NCI-H1048 (cell line): Measurements from ENCODE around the gene TEX2.
"Not testable (repeated sequence)": the region's sequence is repeated elsewhere in the genome, so short reads cannot be mapped to it uniquely, and the experiment has no call there.

ENCODE experiments used
- DNase-seq: peaks from one replicate; lab custom pipeline; 2025; lab: John Stamatoyannopoulos, UW

Gene TEX2

GRCh38 chr17:64213995-64214811, 48.9 kb downstream of the TEX2 start:
- DNase-seq = no peak

GRCh38 chr17:64212122-64212521, 50.9 kb downstream of the TEX2 start:
- DNase-seq = no peak

GRCh38 chr17:64209983-64210382, 53.1 kb downstream of the TEX2 start:
- DNase-seq = no peak

GRCh38 chr17:64209356-64209941, 53.6 kb downstream of the TEX2 start:
- no peak for DNase-seq

GRCh38 chr17:64208656-64209055, 54.4 kb downstream of the TEX2 start:
- not testable (repeated sequence) for DNase-seq

- no peak for DNase-seq
These were observed 57.3 kb downstream of the TEX2 start for GRCh38 chr17:64205804-64206203.

- no peak for DNase-seq
These were observed 59.4 kb downstream of the TEX2 start for GRCh38 chr17:64203630-64204029.

- DNase-seq = no peak
These were observed 60.2 kb downstream of the TEX2 start for GRCh38 chr17:64202683-64203344.

GRCh38 chr17:64200080-64201032, 62.7 kb downstream of the TEX2 start:
- no peak for DNase-seq

GRCh38 chr17:64198331-64199090, 64.5 kb downstream of the TEX2 start:
- DNase-seq = no peak

- no peak for DNase-seq
These were observed 66.5 kb downstream of the TEX2 start for GRCh38 chr17:64196601-64197000.

- no peak for DNase-seq
These were observed 69.5 kb downstream of the TEX2 start for GRCh38 chr17:64193561-64193960.

GRCh38 chr17:64192589-64192988, 70.5 kb downstream of the TEX2 start:
- DNase-seq = no peak

- no peak for DNase-seq
These were observed 72.6 kb downstream of the TEX2 start for GRCh38 chr17:64190472-64190871.

GRCh38 chr17:64188088-64188487, 75.0 kb downstream of the TEX2 start:
- no peak for DNase-seq

- DNase-seq = no peak
These were observed 75.8 kb downstream of the TEX2 start for GRCh38 chr17:64187093-64187895.

- no peak for DNase-seq
These were observed 76.6 kb downstream of the TEX2 start for GRCh38 chr17:64186171-64187092.

- not testable (repeated sequence) for DNase-seq
These were observed 77.5 kb downstream of the TEX2 start for GRCh38 chr17:64185557-64185956.

- DNase-seq = no peak
These were observed 78.0 kb downstream of the TEX2 start for GRCh38 chr17:64185101-64185500.
